ENCODE results near the gene GLP1R.

Gene GLP1R

DNA sequence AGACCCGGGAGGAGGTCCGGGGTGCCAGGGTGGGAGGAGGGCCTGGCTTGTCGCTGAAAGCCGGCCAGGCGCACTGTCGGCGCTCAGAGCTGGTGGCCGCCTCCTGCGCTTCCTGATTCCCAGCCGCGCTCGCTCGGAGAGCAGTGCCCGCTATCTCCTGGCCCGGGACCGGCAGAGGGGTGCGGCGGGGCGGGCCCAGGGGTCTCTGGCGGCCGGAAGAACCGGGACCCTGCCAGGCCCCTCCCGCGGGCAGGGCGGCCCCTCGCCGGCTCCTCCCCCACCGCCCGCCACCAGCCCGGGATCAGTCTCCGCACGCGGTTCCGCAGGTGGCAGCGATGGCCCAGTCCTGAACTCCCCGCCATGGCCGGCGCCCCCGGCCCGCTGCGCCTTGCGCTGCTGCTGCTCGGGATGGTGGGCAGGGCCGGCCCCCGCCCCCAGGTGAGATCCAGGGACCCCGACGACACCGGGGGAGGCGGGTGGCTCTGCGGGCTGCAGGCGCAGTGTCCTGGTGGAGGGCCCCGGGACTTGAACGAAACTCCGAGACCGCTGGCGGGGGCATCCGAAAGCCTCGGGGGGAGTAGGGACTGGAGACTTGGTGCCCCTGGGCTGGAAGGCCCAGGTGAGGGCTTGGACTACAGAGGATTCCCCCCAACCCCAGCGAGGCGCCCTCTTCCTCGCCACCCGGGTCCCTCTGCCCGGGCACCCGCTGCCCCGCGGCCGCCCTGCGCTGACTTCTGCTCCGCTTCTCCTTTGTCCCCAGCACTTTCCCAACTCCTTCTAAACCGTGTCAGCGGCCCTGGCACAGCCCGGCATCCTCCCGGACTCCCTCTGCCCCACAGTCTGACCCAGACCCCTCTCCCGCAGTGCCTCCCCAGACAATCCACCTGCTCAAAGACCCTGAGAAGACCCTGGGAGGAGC, at the start of gene GLP1R:
TSS of gene GLP1R (plus strand) at position 301 of the 919 bp plus-strand sequence. CDS start at position 361, 60 bp downstream.
- no peak for DNase-seq

DNA sequence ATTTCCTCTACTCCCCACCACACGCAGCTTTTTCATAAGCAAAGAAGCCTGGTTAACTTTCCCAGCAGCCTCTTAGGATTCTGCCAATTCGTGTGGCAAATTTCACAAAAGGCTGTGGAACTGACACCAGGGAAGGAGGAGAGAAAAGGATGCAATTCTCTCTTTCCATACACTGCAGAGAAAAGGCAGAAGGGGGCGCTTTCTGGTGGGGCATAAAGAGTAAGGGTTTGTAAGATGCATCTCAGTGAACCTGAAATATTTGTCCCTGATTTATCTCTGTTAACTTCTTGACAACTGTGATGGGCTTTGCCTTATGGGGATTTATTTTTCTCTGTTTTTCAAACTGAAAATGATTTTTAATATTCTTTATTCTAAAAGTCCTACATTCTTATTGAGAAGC, 45.5 kb upstream of the GLP1R start:
- peak; percentile 42 for DNase-seq

DNA sequence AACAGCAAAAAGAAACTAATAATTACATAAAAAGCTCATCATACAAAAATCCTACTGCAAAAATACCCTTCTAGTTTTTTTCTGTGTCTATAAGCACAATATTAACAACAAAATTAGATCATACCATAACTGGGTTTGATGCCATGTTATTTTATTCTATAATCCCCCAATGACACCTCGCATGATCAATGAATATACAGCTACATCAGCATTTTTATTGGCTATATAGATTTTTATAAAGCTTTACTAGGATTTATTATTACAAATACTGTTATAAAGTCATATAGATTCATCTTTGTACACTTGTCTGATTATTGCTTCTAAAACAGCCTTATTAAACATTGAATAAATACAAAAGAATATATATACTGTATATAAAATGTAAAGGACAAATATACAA, 45.1 kb upstream of the GLP1R start:
- DNase-seq, result no peak

- no peak for DNase-seq
Measured at GRCh38 chr6:39004801-39005200, 43.8 kb upstream of the GLP1R start.

DNA sequence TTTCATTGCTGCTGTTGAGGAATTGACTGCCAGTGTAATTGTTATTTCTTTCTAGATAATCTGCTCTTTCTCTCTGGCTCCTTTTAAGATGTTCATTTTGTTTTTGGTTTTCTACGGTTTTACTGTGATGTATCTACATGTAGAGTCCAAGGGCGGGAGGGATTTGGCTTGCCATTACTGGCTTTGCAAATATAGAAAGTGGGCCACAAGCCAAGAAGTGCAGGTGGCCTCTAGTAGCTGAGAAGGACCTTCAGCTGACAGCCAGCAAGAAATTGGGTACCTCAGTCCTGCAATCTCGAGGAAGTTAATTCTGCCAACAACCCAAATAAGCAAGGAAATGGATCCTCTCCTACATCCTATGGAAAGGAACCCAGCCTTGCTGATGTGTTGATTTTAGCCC, 42.8 kb upstream of the GLP1R start:
- no peak for DNase-seq

DNA sequence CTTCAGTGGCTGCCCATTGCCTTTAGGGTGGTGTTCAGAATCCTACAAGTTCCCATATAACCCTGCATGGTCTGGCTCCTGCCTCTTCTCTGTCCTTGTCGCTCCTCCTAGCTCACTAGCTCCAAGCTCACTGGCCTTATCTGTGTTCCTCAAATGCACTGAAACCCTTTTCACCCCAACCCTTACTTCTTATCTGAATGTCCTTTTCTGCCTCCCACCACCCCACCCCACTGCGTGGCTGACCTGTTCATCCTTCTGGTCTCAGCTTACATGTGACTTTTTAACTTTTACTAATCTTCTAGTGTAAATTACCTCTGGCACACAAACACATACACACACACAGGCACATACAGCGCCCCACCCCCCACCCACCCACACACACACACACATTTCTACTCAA, 41.0 kb upstream of the GLP1R start:
- DNase-seq, result no peak

GRCh38 chr6:39008737-39009136, 39.8 kb upstream of the GLP1R start:
- no peak for DNase-seq

GRCh38 chr6:39009476-39009875, 39.1 kb upstream of the GLP1R start:
- DNase-seq, result no peak

GRCh38 chr6:39016839-39017546, 31.6 kb upstream of the GLP1R start:
- DNase-seq, result no peak

GRCh38 chr6:39017547-39017880, 31.1 kb upstream of the GLP1R start:
- DNase-seq, result no peak

DNA sequence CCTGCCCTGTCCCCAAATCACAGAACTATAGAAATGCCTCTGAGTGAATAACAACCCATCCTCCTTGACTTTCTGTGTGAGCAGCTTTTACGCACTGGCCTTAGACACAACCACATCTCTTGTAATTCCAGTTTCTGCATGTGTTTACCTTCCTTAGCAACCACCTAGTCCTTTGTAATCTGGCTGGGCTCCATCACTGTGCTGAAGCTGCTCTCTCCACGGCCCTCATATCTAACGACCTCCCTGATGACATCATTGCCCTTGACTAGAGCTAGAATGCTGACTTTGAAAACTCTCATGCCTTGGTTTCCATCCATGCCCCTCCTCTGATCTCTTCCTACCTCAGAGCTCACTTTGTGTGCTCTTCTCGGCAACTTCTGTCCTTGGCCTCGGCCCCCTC, 30.5 kb upstream of the GLP1R start:
- DNase-seq, result no peak

DNA sequence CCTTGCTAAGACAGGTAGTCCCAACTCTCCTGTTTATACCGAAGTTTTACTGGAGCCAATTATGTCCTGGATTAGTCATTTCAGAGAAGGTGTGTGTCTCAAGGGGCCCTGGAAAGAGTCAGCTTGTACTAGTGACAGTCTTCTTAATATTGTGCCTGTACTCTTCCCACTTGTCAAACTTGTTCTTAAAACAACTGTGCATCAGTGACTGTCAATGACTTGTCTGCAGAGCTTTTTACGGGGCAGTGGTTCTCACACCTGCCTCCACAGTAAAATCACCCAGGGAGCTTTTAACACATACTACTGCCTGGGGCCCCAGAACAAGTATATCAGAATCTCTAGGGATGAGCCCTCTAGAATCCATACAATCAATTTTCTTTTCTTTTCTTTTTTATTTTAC, 28.4 kb upstream of the GLP1R start:
- DNase-seq, result no peak

GRCh38 chr6:39021041-39021440, 27.5 kb upstream of the GLP1R start:
- no peak for DNase-seq

DNA sequence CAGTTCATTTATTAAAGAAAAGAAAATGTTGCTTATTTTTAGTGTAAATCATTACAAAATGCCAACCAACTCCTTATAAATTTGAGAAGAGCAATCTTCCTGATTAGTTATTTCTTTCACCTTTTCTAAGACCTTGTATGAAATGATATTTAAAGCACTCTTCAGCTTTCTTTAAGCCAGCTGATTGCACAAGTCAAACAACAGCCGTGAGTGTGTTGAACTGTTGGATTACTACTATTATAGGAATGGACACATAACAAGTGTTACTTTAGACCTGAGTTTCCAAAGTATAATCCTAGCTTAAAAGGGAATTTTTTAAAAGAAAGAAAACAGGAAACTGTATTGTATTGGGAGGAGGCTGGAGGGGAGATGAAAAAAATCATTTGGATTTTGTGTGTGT, 26.8 kb upstream of the GLP1R start:
- DNase-seq, result no peak

GRCh38 chr6:39026175-39026574, 22.4 kb upstream of the GLP1R start:
- DNase-seq, result no peak

DNA sequence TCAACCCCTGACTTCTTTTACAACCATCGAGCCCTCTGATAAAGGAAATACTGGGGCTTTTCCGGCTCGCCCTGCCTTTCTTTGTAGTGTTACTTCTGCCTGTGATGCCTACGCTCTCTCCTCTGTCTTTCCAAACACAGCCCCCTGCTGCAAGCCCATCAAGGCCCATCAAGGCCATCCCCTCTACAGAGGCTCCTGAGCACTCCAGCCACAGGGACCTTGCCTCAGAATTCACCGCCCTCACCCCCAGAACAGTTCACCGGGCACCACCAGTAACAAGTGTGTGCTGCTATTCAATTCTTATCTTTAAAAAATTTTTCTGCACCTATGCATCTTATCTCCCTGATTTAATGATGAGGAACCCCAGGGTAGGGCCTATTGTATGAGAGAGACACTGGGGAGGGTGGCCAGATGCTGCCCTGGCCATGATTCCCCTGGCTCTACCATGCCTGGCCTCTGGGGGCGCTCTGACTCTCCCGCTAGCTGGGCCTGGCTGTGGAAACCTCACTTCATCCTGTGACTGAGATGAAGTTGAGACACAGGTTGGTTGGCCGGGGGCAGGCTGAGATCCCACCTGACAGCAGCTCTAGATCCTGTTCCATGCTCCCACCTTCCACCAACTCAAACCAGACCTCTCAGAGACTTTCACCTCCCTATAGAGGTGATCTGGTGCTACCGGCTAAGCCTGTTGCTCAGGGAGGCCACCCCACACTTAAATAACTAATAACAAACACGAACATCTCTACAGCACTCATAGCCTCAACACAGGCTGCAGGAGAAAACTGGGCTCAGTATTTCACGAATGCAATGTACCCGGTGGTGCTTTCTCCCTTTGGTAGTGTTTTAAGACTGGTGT, 19.2 kb upstream of the GLP1R start:
- peak; percentile 78 for DNase-seq

DNA sequence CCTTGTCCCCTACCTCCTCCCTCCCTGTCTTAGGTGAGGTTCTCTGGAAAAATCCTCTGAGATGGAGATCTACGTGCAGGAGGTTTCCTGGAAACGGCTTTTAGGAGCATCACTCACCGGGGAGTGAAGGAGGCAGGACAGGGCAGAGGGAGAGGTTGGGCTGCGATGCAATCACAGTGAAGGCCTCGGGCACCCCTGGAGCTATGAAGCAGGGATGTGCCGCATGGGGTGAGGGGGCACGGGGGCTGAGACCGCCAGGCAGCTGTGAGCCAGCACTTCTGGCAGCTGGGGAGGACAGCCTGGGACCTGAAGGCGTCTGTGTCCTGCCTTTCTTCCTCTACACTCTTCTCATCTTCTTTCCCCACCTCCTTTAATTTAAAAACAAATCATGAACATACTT, 12.9 kb upstream of the GLP1R start:
- DNase-seq, result no peak

GRCh38 chr6:39037082-39037508, 11.5 kb upstream of the GLP1R start:
- no peak for DNase-seq

DNA sequence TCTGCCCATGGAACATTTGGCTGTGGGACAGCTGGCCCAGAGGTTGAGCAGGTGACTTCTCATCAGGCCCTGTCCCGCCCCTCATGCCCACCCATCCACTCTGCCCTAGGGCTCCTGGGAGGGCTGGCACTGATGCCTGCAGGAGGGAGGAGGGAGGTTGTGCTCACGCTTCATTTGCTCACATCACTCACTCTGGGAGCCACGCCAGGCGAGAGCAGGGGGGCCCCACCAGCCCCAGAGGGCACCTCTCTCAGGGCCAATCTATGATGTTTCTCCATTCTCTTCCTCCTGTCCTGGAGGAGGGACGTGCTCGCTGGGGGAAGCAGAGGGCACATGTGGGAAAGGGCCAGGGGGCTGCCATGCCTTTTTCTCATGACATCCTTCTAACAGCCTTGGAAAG, 10.9 kb upstream of the GLP1R start:
- no peak for DNase-seq

GRCh38 chr6:39040080-39040673, 8.4 kb upstream of the GLP1R start:
- no peak for DNase-seq

DNA sequence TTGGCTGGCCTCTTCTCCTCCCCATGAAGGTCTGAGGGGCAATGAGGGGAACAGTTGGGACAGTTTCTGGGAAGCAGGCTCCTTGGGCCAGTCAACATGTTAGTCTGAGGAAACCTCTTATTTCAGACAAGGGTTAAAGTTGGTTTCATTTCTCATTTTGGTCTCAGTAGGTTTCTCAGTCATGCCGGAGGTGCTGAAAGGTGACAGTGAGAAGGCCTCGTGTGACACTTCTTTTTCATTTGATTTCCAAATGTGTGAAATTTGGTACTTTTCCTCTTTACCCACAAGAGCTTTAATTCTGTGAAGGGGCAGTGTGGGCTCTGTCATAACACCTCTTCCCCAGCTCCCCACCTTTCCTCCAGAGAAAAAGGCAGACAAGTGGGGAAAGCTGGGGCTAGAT, 7.5 kb upstream of the GLP1R start:
- no peak for DNase-seq

- no peak for DNase-seq
Measured at GRCh38 chr6:39043776-39044175, 4.8 kb upstream of the GLP1R start.

DNA sequence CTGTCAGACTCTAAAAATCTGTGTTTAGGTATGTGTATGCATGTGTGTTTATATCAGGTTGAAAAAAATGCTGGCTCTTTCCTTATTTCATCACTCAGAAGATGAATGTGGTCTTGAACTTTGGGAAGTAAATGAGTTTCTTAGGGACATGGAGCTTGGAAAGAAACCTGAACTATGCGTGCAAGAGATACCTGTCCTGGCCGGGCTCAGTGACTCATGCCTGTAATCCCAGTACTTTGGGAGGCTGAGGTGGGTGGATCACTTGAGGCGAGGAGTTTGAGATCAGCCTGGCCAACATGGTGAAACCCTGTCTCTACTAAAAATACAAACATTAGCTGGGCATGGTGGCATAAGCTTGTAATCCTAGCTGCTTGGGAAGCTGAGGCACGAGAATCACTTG, 4.4 kb upstream of the GLP1R start:
- DNase-seq, result no peak
